Measurements from ENCODE around the gene WBP4. TPM values are rescaled to one million over a fixed set of nuclear protein-coding genes. Genes with fewer than 3 reads are reported as not detected.
"Not testable (repeated sequence)": the region's sequence is repeated elsewhere in the genome, so short reads cannot be mapped to it uniquely, and the experiment has no call there.

The WBP4 gene
- total RNA-seq, 1 donor from 2014 or later, result 6.8 TPM

- H3K4me1 ChIP-seq (ENCODE audit: control insufficient read depth in 3 of 3, insufficient read depth in 3 of 3, low read length in 3 of 3), result peaks cover 0 to 4% (median 0%) of the 10 kb centered on the region in 3 donors
- H3K27me3 ChIP-seq (ENCODE audit: control insufficient read depth in 3 of 3, insufficient read depth in 3 of 3, low read length in 3 of 3), result no peaks in the 10 kb centered on the region
- no peak overlapping the region for H3K4me3 ChIP-seq (ENCODE audit: low read length in 3 of 3)
- H3K9ac ChIP-seq (ENCODE audit: low read depth in 1 of 3, low read length in 3 of 3), result no peak overlapping the region
- H3K27ac ChIP-seq (ENCODE audit: low read depth, low read length), result no peak overlapping the region
- H3K9me3 ChIP-seq (ENCODE audit: control insufficient read depth in 3 of 3, low read length in 3 of 3), result no peaks in the 10 kb centered on the region
- H3K36me3 ChIP-seq (ENCODE audit: control insufficient read depth in 3 of 3, insufficient read depth in 3 of 3, low read length in 3 of 3), result peaks cover 29 to 78% (median 51%) of the 10 kb centered on the region in 3 donors
Measured at GRCh38 chr13:41075485-41075884, 14.2 kb downstream of the WBP4 start.

GRCh38 chr13:41077475-41077874, 16.2 kb downstream of the WBP4 start:
- Histone ChIP-seq H3K9ac (ENCODE audit: low read depth in 1 of 3, low read length in 3 of 3) (no peak overlapping the region), H3K36me3 (ENCODE audit: control insufficient read depth in 3 of 3, insufficient read depth in 3 of 3, low read length in 3 of 3) (peaks cover 25 to 73% (median 54%) of the 10 kb centered on the region in 3 donors), H3K4me3 (ENCODE audit: low read length in 3 of 3) (no peak overlapping the region), H3K4me1 (ENCODE audit: control insufficient read depth in 3 of 3, insufficient read depth in 3 of 3, low read length in 3 of 3) (no peaks in the 10 kb centered on the region), H3K9me3 (ENCODE audit: control insufficient read depth in 3 of 3, low read length in 3 of 3) (no peaks in the 10 kb centered on the region), H3K27me3 (ENCODE audit: control insufficient read depth in 3 of 3, insufficient read depth in 3 of 3, low read length in 3 of 3) (no peaks in the 10 kb centered on the region), H3K27ac (ENCODE audit: low read depth, low read length) (no peak overlapping the region)

- Histone ChIP-seq H3K9me3 (ENCODE audit: control insufficient read depth in 3 of 3, low read length in 3 of 3) (no peaks in the 10 kb centered on the region), H3K4me1 (ENCODE audit: control insufficient read depth in 3 of 3, insufficient read depth in 3 of 3, low read length in 3 of 3) (no peaks in the 10 kb centered on the region), H3K9ac (ENCODE audit: low read depth in 1 of 3, low read length in 3 of 3) (no peak overlapping the region), H3K36me3 (ENCODE audit: control insufficient read depth in 3 of 3, insufficient read depth in 3 of 3, low read length in 3 of 3) (peaks cover 27 to 66% (median 61%) of the 10 kb centered on the region in 3 donors), H3K27me3 (ENCODE audit: control insufficient read depth in 3 of 3, insufficient read depth in 3 of 3, low read length in 3 of 3) (no peaks in the 10 kb centered on the region), H3K4me3 (ENCODE audit: low read length in 3 of 3) (no peak overlapping the region), H3K27ac (ENCODE audit: low read depth, low read length) (no peak overlapping the region)
Measured at GRCh38 chr13:41079725-41080124, 18.4 kb downstream of the WBP4 start.

- no peak overlapping the region for H3K9ac ChIP-seq (ENCODE audit: low read depth in 1 of 3, low read length in 3 of 3)
- no peaks in the 10 kb centered on the region for H3K27me3 ChIP-seq (ENCODE audit: control insufficient read depth in 3 of 3, insufficient read depth in 3 of 3, low read length in 3 of 3)
- no peaks in the 10 kb centered on the region for H3K9me3 ChIP-seq (ENCODE audit: control insufficient read depth in 3 of 3, low read length in 3 of 3)
- H3K36me3 ChIP-seq (ENCODE audit: control insufficient read depth in 3 of 3, insufficient read depth in 3 of 3, low read length in 3 of 3), result peaks cover 9 to 30% (median 26%) of the 10 kb centered on the region in 3 donors
- H3K4me3 ChIP-seq (ENCODE audit: low read length in 3 of 3), result no peak overlapping the region
- no peaks in the 10 kb centered on the region for H3K4me1 ChIP-seq (ENCODE audit: control insufficient read depth in 3 of 3, insufficient read depth in 3 of 3, low read length in 3 of 3)
- no peak overlapping the region for H3K27ac ChIP-seq (ENCODE audit: low read depth, low read length)
Measured at GRCh38 chr13:41085961-41086585, 24.8 kb downstream of the WBP4 start.

- H3K9me3 ChIP-seq (ENCODE audit: control insufficient read depth in 3 of 3, low read length in 3 of 3); H3K4me3 ChIP-seq (ENCODE audit: low read length in 3 of 3); H3K9ac ChIP-seq (ENCODE audit: low read depth in 1 of 3, low read length in 3 of 3); H3K27ac ChIP-seq (ENCODE audit: low read depth, low read length); H3K27me3 ChIP-seq (ENCODE audit: control insufficient read depth in 3 of 3, insufficient read depth in 3 of 3, low read length in 3 of 3); H3K36me3 ChIP-seq (ENCODE audit: control insufficient read depth in 3 of 3, insufficient read depth in 3 of 3, low read length in 3 of 3); H3K4me1 ChIP-seq (ENCODE audit: control insufficient read depth in 3 of 3, insufficient read depth in 3 of 3, low read length in 3 of 3): not testable (repeated sequence)
Measured at GRCh38 chr13:41095681-41096080, 34.4 kb downstream of the WBP4 start.

GRCh38 chr13:41098761-41099160, 37.5 kb downstream of the WBP4 start:
- Histone ChIP-seq H3K9me3 (ENCODE audit: control insufficient read depth in 3 of 3, low read length in 3 of 3) (no peaks in the 10 kb centered on the region), H3K27me3 (ENCODE audit: control insufficient read depth in 3 of 3, insufficient read depth in 3 of 3, low read length in 3 of 3) (no peaks in the 10 kb centered on the region), H3K27ac (ENCODE audit: low read depth, low read length) (no peak overlapping the region), H3K4me1 (ENCODE audit: control insufficient read depth in 3 of 3, insufficient read depth in 3 of 3, low read length in 3 of 3) (no peaks in the 10 kb centered on the region), H3K36me3 (ENCODE audit: control insufficient read depth in 3 of 3, insufficient read depth in 3 of 3, low read length in 3 of 3) (no peaks in the 10 kb centered on the region), H3K9ac (ENCODE audit: low read depth in 1 of 3, low read length in 3 of 3) (no peak overlapping the region), H3K4me3 (ENCODE audit: low read length in 3 of 3) (no peak overlapping the region)

GRCh38 chr13:41099986-41100385, 38.7 kb downstream of the WBP4 start:
- H3K27ac ChIP-seq (ENCODE audit: low read depth, low read length), result no peak overlapping the region
- H3K36me3 ChIP-seq (ENCODE audit: control insufficient read depth in 3 of 3, insufficient read depth in 3 of 3, low read length in 3 of 3), result no peaks in the 10 kb centered on the region
- no peaks in the 10 kb centered on the region for H3K4me1 ChIP-seq (ENCODE audit: control insufficient read depth in 3 of 3, insufficient read depth in 3 of 3, low read length in 3 of 3)
- H3K9ac ChIP-seq (ENCODE audit: low read depth in 1 of 3, low read length in 3 of 3), result no peak overlapping the region
- no peaks in the 10 kb centered on the region for H3K27me3 ChIP-seq (ENCODE audit: control insufficient read depth in 3 of 3, insufficient read depth in 3 of 3, low read length in 3 of 3)
- no peak overlapping the region for H3K4me3 ChIP-seq (ENCODE audit: low read length in 3 of 3)
- no peaks in the 10 kb centered on the region for H3K9me3 ChIP-seq (ENCODE audit: control insufficient read depth in 3 of 3, low read length in 3 of 3)

DNA sequence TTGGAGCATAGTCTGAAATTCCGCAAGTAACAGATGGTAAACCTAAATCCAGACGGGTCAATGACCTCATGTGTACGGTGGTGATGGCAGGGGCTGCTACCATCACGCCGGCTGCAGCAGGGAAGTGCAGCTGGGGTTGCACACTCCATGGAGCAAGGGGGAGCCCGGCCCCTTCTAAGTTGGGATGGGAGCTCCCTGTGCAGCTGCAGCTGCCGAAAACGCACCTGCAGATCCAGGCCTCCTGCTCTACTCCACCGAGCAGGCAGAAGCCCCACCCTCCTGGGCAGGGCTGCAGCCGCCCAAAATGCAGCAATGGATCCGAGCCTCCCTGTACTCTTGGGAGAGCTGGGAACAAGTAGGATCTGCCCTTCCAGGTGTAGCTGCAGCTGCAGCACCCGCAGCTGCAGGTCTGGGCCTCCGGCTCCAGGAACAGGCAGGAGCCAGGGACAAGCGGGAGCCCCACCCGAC, 45.8 kb downstream of the WBP4 start:
- Histone ChIP-seq H3K4me3 (ENCODE audit: low read length in 3 of 3) (no peak overlapping the region), H3K27me3 (ENCODE audit: control insufficient read depth in 3 of 3, insufficient read depth in 3 of 3, low read length in 3 of 3) (no peaks in the 10 kb centered on the region), H3K9me3 (ENCODE audit: control insufficient read depth in 3 of 3, low read length in 3 of 3) (no peaks in the 10 kb centered on the region), H3K27ac (ENCODE audit: low read depth, low read length) (no peak overlapping the region), H3K36me3 (ENCODE audit: control insufficient read depth in 3 of 3, insufficient read depth in 3 of 3, low read length in 3 of 3) (no peaks in the 10 kb centered on the region), H3K4me1 (ENCODE audit: control insufficient read depth in 3 of 3, insufficient read depth in 3 of 3, low read length in 3 of 3) (no peaks in the 10 kb centered on the region), H3K9ac (ENCODE audit: low read depth in 1 of 3, low read length in 3 of 3) (no peak overlapping the region)

GRCh38 chr13:41107584-41108014, 46.3 kb downstream of the WBP4 start:
- no peaks in the 10 kb centered on the region for H3K36me3 ChIP-seq (ENCODE audit: control insufficient read depth in 3 of 3, insufficient read depth in 3 of 3, low read length in 3 of 3)
- H3K4me3 ChIP-seq (ENCODE audit: low read length in 3 of 3), result no peak overlapping the region
- H3K9me3 ChIP-seq (ENCODE audit: control insufficient read depth in 3 of 3, low read length in 3 of 3), result no peaks in the 10 kb centered on the region
- H3K27me3 ChIP-seq (ENCODE audit: control insufficient read depth in 3 of 3, insufficient read depth in 3 of 3, low read length in 3 of 3), result no peaks in the 10 kb centered on the region
- no peak overlapping the region for H3K27ac ChIP-seq (ENCODE audit: low read depth, low read length)
- no peak overlapping the region for H3K9ac ChIP-seq (ENCODE audit: low read depth in 1 of 3, low read length in 3 of 3)
- no peaks in the 10 kb centered on the region for H3K4me1 ChIP-seq (ENCODE audit: control insufficient read depth in 3 of 3, insufficient read depth in 3 of 3, low read length in 3 of 3)

- Histone ChIP-seq H3K36me3 (ENCODE audit: control insufficient read depth in 3 of 3, insufficient read depth in 3 of 3, low read length in 3 of 3) (no peaks in the 10 kb centered on the region), H3K4me3 (ENCODE audit: low read length in 3 of 3) (no peak overlapping the region), H3K27ac (ENCODE audit: low read depth, low read length) (no peak overlapping the region), H3K9ac (ENCODE audit: low read depth in 1 of 3, low read length in 3 of 3) (no peak overlapping the region), H3K4me1 (ENCODE audit: control insufficient read depth in 3 of 3, insufficient read depth in 3 of 3, low read length in 3 of 3) (no peaks in the 10 kb centered on the region), H3K27me3 (ENCODE audit: control insufficient read depth in 3 of 3, insufficient read depth in 3 of 3, low read length in 3 of 3) (no peaks in the 10 kb centered on the region), H3K9me3 (ENCODE audit: control insufficient read depth in 3 of 3, low read length in 3 of 3) (no peaks in the 10 kb centered on the region)
Measured at GRCh38 chr13:41111454-41111853, 50.1 kb downstream of the WBP4 start.

All from skeletal muscle tissue (tissue), 4 donors.